DND-41 (cell line): Measurements from ENCODE around the gene MAN2A1.

Experiments used
- ATAC-seq: fragments of 200-7000 bp; cut with Tn5 transposase; 3 replicates; pipeline ENCODE4 v1.9.1; 2021; ENCODE audit warnings: low read depth; ENCODE audit not compliant: insufficient read depth
- DNase-seq: peaks from one replicate; pipeline ENCODE4 v3.0.0-alpha.2; 2020
- H2AFZ ChIP-seq: 2 replicates; pipeline ENCODE4 v1.6.0; 2012; ENCODE audit warnings: low read depth, low read length
- H3K27ac ChIP-seq: 2 replicates; pipeline ENCODE4 v1.5.1; 2012; ENCODE audit warnings: low read length, inconsistent platforms
- H3K27me3 ChIP-seq: fragments of 200-600 bp; sonication (generic); 2 replicates; pipeline ENCODE4 v1.6.0; 2012; ENCODE audit warnings: low read length, mild to moderate bottlenecking, inconsistent platforms; ENCODE audit not compliant: insufficient read depth, poor library complexity
- H3K36me3 ChIP-seq: 2 replicates; pipeline ENCODE4 v1.5.1; 2012; ENCODE audit warnings: low read length, inconsistent platforms; ENCODE audit not compliant: insufficient read depth
- H3K4me1 ChIP-seq: 2 replicates; pipeline ENCODE4 v1.5.1; 2012; ENCODE audit warnings: mild to moderate bottlenecking, low read length; ENCODE audit not compliant: insufficient read depth
- H3K4me2 ChIP-seq: 2 replicates; pipeline ENCODE4 v1.6.0; 2012; ENCODE audit warnings: mild to moderate bottlenecking, moderate library complexity, low read length, inconsistent platforms; ENCODE audit not compliant: insufficient read depth
- H3K4me3 ChIP-seq, 2 experiments: fragments of 200-600 bp in 1 of 2; shearing (Covaris generic) in 1 of 2; 2 replicates each; pipeline ENCODE4 v1.5.1; 2012 to 2016; ENCODE audit warnings: inconsistent platforms in 2 of 2, low read length in 2 of 2, mild to moderate bottlenecking in 2 of 2, low read depth in 1 of 2, moderate library complexity in 1 of 2
- H3K79me2 ChIP-seq: 2 replicates; pipeline ENCODE4 v1.6.0; 2012; ENCODE audit warnings: low read length, inconsistent platforms; ENCODE audit not compliant: insufficient read depth
- H3K9ac ChIP-seq: 2 replicates; pipeline ENCODE4 v1.6.0; 2012; ENCODE audit warnings: low read depth, mild to moderate bottlenecking, inconsistent platforms, low read length, moderate library complexity
- H3K9me3 ChIP-seq: 2 replicates; pipeline ENCODE4 v1.5.1; 2012; ENCODE audit warnings: low read length, moderate library complexity, mild to moderate bottlenecking, inconsistent platforms; ENCODE audit not compliant: insufficient read depth, severe bottlenecking
- H4K20me1 ChIP-seq: 2 replicates; pipeline ENCODE4 v1.6.0; 2012; ENCODE audit warnings: low read length; ENCODE audit not compliant: insufficient read depth
- EZH2 ChIP-seq: IDR thresholded peaks from 3 replicates; pipeline ENCODE4 v1.6.1; 2012; ENCODE audit warnings: borderline replicate concordance, low read depth, mild to moderate bottlenecking, moderate library complexity, low read length, inconsistent platforms; ENCODE audit not compliant: severe bottlenecking
- TF ChIP-seq, protein P1 (sequence below): IDR thresholded peaks from 2 replicates; pipeline ENCODE4 v1.5.1; 2012; ENCODE audit warnings: borderline replicate concordance, low read length, moderate library complexity, mild to moderate bottlenecking; ENCODE audit not compliant: poor library complexity, severe bottlenecking; ENCODE audit errors: extremely low read depth

MAN2A1 gene

GRCh38 chr5:109762821-109763220 lies 73.1 kb downstream of the MAN2A1 start:
- Histone ChIP-seq H3K9ac (no peak overlapping the region), H3K27me3 (no peaks in the 10 kb centered on the region), H3K4me3 (no peak overlapping the region), H3K36me3 (peaks cover 30% of the 10 kb centered on the region), H3K4me2 (no peak overlapping the region), H3K9me3 (no peaks in the 10 kb centered on the region), H2AFZ (no peak overlapping the region), H4K20me1 (no peaks in the 10 kb centered on the region), H3K79me2 (peaks cover 29% of the 10 kb centered on the region), H3K27ac (no peak overlapping the region), H3K4me1 (peaks cover 9% of the 10 kb centered on the region; the same call in 1 of the 2 replicates)
- ATAC-seq = 0 out of 3 replicates have a peak, but pooled peaks have one; percentile 29
- no peak for DNase-seq
- TF ChIP-seq EZH2 = no peak
- TF ChIP-seq, protein P1, sequence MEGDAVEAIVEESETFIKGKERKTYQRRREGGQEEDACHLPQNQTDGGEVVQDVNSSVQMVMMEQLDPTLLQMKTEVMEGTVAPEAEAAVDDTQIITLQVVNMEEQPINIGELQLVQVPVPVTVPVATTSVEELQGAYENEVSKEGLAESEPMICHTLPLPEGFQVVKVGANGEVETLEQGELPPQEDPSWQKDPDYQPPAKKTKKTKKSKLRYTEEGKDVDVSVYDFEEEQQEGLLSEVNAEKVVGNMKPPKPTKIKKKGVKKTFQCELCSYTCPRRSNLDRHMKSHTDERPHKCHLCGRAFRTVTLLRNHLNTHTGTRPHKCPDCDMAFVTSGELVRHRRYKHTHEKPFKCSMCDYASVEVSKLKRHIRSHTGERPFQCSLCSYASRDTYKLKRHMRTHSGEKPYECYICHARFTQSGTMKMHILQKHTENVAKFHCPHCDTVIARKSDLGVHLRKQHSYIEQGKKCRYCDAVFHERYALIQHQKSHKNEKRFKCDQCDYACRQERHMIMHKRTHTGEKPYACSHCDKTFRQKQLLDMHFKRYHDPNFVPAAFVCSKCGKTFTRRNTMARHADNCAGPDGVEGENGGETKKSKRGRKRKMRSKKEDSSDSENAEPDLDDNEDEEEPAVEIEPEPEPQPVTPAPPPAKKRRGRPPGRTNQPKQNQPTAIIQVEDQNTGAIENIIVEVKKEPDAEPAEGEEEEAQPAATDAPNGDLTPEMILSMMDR = no peak

DNA sequence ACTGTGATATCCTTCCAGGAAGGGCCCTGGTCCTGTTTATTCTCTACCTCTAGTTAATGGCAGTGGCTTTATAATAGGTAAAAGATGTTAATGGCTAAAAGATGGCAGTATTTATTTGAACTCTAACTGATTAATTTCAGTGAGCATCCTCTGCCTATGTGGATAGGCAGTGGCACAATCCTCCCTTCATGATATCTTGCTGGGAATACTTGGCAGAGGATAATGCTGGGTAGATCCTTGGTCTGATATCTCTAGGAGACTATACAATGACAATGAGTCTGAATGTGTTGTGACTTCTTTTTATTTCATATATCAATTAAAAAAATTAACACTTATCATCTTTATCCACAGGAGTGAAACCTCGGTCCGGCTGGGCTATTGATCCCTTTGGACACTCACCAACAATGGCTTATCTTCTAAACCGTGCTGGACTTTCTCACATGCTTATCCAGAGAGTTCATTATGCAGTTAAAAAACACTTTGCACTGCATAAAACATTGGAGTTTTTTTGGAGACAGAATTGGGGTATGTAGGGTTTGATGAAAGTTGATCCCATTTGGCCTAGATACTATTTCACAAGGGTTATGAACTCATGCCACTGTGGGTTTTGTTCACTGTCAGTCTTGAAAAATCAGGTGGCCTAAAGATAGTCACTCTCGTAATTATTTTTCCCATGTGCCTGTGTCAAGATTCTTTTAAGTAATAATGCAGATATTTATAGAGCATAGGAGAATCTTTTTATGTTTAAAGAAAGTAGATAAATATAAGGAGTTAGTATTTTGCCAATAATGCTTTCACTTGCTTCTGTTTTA lies 77.7 kb downstream of the MAN2A1 start:
- Histone ChIP-seq H3K27me3 (no peaks in the 10 kb centered on the region), H3K79me2 (peaks cover 19% of the 10 kb centered on the region), H3K27ac (no peak overlapping the region), H2AFZ (no peak overlapping the region), H4K20me1 (no peaks in the 10 kb centered on the region), H3K9me3 (no peaks in the 10 kb centered on the region), H3K4me3 (no peak overlapping the region), H3K4me2 (no peak overlapping the region), H3K4me1 (no peaks in the 10 kb centered on the region), H3K9ac (no peak overlapping the region), H3K36me3 (peaks cover 68% of the 10 kb centered on the region)
- no peak for ATAC-seq
- DNase-seq = no peak
- TF ChIP-seq EZH2 = no peak
- TF ChIP-seq, protein P1 = no peak

DNA sequence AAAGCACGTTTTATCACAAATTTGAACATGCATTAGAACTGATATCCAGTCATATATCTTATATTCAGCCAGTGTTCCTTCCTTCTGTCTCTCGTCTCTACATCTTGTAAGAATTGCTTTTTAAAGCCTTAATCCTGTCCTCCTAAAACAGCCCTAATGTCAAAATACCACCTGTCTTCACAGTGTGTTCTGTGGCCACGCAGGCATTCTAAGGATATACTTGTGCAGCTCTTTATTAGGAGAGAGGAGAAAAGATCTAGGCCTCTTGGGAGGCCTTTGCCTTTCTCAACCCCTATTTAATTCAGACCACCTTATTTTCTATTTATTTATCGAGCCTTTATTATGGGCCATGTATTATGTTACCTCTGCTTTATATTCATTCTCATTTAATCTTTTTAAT lies 78.3 kb downstream of the MAN2A1 start:
- no peak overlapping the region for H3K4me3 ChIP-seq
- DNase-seq (no peak), ATAC-seq (no peak)
- no peak overlapping the region for H2AFZ ChIP-seq
- TF ChIP-seq, protein P1 = no peak
- no peak for TF ChIP-seq EZH2
- no peak overlapping the region for H3K4me2 ChIP-seq
- peaks cover 15% of the 10 kb centered on the region for H3K79me2 ChIP-seq
- no peak overlapping the region for H3K9ac ChIP-seq
- no peaks in the 10 kb centered on the region for H3K4me1 ChIP-seq
- H3K27me3 ChIP-seq = no peaks in the 10 kb centered on the region
- H3K9me3 ChIP-seq = no peaks in the 10 kb centered on the region
- H3K27ac ChIP-seq = no peak overlapping the region
- peaks cover 68% of the 10 kb centered on the region for H3K36me3 ChIP-seq
- H4K20me1 ChIP-seq = no peaks in the 10 kb centered on the region
